ENCODE results near the gene TMEM120B.

DNA sequence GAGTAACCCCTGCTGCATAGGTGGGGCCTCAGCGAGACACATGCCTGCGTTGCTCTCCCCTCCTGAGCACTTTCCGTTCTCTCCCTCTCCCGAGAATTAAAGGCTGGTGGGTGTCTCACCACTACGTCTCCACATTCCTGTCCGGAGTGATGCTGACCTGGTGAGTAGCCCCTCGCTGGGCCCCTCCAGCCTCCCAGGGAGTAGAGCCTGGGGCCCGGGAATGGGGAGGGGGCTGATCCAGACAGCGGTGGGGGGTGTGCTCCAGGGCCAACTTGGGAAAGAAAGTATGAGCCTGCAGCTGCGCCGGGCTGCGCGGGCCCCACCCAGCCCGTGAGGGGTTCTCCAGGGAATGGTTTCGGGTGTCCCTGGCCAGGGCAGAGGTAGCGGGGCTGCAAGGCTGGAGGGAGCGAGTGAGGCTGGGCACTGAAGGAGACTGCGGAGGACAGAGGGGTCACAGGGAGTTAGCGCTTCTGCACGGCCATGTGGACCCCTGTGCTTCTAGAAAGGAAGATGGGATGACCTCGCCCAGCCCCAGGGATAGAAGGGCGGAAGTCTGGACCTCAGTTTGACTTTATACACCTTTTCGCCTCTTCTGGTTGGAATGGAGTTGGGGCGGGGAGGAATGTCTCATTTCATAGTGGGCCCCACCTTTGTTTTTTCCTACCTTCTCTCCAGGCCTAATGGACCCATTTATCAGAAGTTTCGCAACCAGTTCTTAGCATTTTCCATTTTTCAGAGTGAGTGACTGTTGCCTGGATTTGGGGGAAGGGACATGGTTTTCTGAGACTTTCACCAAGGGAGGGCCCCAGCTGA is 58.5 kb downstream of the TMEM120B start:
- no peak for TF ChIP-seq POLR2A (IDR thresholded peaks at IDR 0.05)
- TF ChIP-seq, protein P1, sequence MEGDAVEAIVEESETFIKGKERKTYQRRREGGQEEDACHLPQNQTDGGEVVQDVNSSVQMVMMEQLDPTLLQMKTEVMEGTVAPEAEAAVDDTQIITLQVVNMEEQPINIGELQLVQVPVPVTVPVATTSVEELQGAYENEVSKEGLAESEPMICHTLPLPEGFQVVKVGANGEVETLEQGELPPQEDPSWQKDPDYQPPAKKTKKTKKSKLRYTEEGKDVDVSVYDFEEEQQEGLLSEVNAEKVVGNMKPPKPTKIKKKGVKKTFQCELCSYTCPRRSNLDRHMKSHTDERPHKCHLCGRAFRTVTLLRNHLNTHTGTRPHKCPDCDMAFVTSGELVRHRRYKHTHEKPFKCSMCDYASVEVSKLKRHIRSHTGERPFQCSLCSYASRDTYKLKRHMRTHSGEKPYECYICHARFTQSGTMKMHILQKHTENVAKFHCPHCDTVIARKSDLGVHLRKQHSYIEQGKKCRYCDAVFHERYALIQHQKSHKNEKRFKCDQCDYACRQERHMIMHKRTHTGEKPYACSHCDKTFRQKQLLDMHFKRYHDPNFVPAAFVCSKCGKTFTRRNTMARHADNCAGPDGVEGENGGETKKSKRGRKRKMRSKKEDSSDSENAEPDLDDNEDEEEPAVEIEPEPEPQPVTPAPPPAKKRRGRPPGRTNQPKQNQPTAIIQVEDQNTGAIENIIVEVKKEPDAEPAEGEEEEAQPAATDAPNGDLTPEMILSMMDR (IDR thresholded peaks at IDR 0.05): no peak

All from lower leg skin (tissue), 3 donors.